Subcutaneous abdominal adipose tissue (tissue), 5 donors: Measurements from ENCODE around the gene SGTA.

ENCODE experiments used
- H3K27ac ChIP-seq: one replicate; pipeline ENCODE4 v1.7.0; 2013; ENCODE audit warnings: low read depth, mild to moderate bottlenecking, inconsistent platforms, low read length, moderate library complexity
- H3K27me3 ChIP-seq, 5 donors: one replicate each; pipeline ENCODE4 v1.7.0; 2013; ENCODE audit warnings: low read length in 5 of 5, inconsistent platforms in 1 of 5; ENCODE audit not compliant: control insufficient read depth in 5 of 5, insufficient read depth in 4 of 5
- H3K36me3 ChIP-seq, 5 donors: one replicate each; pipeline ENCODE4 v1.7.0; 2013; ENCODE audit warnings: low read length in 5 of 5; ENCODE audit not compliant: control insufficient read depth in 5 of 5, insufficient read depth in 5 of 5
- H3K4me1 ChIP-seq, 5 donors: one replicate each; pipeline ENCODE4 v1.7.0; 2013; ENCODE audit warnings: low read length in 5 of 5, mild to moderate bottlenecking in 3 of 5, moderate library complexity in 1 of 5; ENCODE audit not compliant: control insufficient read depth in 5 of 5, insufficient read depth in 5 of 5
- H3K4me3 ChIP-seq, 5 donors: one replicate each; pipeline ENCODE4 v1.7.0; 2013; ENCODE audit warnings: low read length in 5 of 5, low read depth in 1 of 5
- H3K9ac ChIP-seq, 5 donors: one replicate each; pipeline ENCODE4 v1.7.0; 2013; ENCODE audit warnings: low read length in 5 of 5, mild to moderate bottlenecking in 4 of 5, moderate library complexity in 3 of 5
- H3K9me3 ChIP-seq, 5 donors: one replicate each; pipeline ENCODE4 v1.7.0; 2013; ENCODE audit warnings: low read length in 5 of 5; ENCODE audit not compliant: control insufficient read depth in 5 of 5
- donor health status: healthy.
- donor health status: healthy.
- donor health status: healthy.
- donor health status: healthy.
- donor health status: healthy.

Gene SGTA

GRCh38 chr19:2816641-2817040 is 33.6 kb upstream of the SGTA start:
- no peaks in the 10 kb centered on the region for H3K27me3 ChIP-seq
- H3K9ac ChIP-seq: no peak overlapping the region
- peaks cover 0 to 22% (median 13%) of the 10 kb centered on the region in 5 donors for H3K36me3 ChIP-seq
- no peak overlapping the region for H3K27ac ChIP-seq
- no peak overlapping the region for H3K4me3 ChIP-seq
- peaks cover 2 to 16% (median 11%) of the 10 kb centered on the region in 5 donors for H3K4me1 ChIP-seq
- no peaks in the 10 kb centered on the region for H3K9me3 ChIP-seq

GRCh38 chr19:2815923-2816322 is 32.9 kb upstream of the SGTA start:
- Histone ChIP-seq H3K9me3 (no peaks in the 10 kb centered on the region), H3K27me3 (no peaks in the 10 kb centered on the region), H3K36me3 (peaks cover 0 to 29% (median 17%) of the 10 kb centered on the region in 5 donors), H3K4me1 (peaks cover 2 to 14% (median 11%) of the 10 kb centered on the region in 5 donors), H3K4me3 (no peak overlapping the region), H3K27ac (no peak overlapping the region), H3K9ac (no peak overlapping the region)

GRCh38 chr19:2815191-2815614 is 32.1 kb upstream of the SGTA start:
- Histone ChIP-seq H3K9ac (no peak overlapping the region), H3K27ac (no peak overlapping the region), H3K4me1 (peaks cover 2 to 7% (median 5%) of the 10 kb centered on the region in 5 donors), H3K4me3 (no peak overlapping the region), H3K36me3 (peaks cover 0 to 36% (median 24%) of the 10 kb centered on the region in 5 donors), H3K9me3 (no peaks in the 10 kb centered on the region), H3K27me3 (no peaks in the 10 kb centered on the region)

- H3K4me1 ChIP-seq: peaks cover 0 to 3% (median 2%) of the 10 kb centered on the region in 5 donors
- no peaks in the 10 kb centered on the region for H3K9me3 ChIP-seq
- no peak overlapping the region for H3K9ac ChIP-seq
- peaks cover 0 to 44% (median 28%) of the 10 kb centered on the region in 5 donors for H3K36me3 ChIP-seq
- no peaks in the 10 kb centered on the region for H3K27me3 ChIP-seq
- H3K4me3 ChIP-seq: no peak overlapping the region
- H3K27ac ChIP-seq: no peak overlapping the region
Measured at GRCh38 chr19:2814426-2814825, 31.4 kb upstream of the SGTA start.

GRCh38 chr19:2813235-2814160 is 30.4 kb upstream of the SGTA start:
- H3K27me3 ChIP-seq: no peaks in the 10 kb centered on the region
- H3K4me3 ChIP-seq: no peak overlapping the region
- no peak overlapping the region for H3K9ac ChIP-seq
- no peak overlapping the region for H3K27ac ChIP-seq
- peaks cover 0 to 2% (median 0%) of the 10 kb centered on the region in 5 donors for H3K4me1 ChIP-seq
- peaks cover 0 to 53% (median 38%) of the 10 kb centered on the region in 5 donors for H3K36me3 ChIP-seq
- no peaks in the 10 kb centered on the region for H3K9me3 ChIP-seq

- Histone ChIP-seq H3K4me3 (no peak overlapping the region), H3K9ac (no peak overlapping the region), H3K4me1 (peaks cover 0 to 2% (median 0%) of the 10 kb centered on the region in 5 donors), H3K36me3 (peaks cover 0 to 62% (median 45%) of the 10 kb centered on the region in 5 donors), H3K27me3 (no peaks in the 10 kb centered on the region), H3K9me3 (no peaks in the 10 kb centered on the region), H3K27ac (no peak overlapping the region)
Measured at GRCh38 chr19:2812414-2813234, 29.6 kb upstream of the SGTA start.

- peaks cover 0 to 2% (median 0%) of the 10 kb centered on the region in 5 donors for H3K4me1 ChIP-seq
- no peaks in the 10 kb centered on the region for H3K9me3 ChIP-seq
- no peak overlapping the region for H3K27ac ChIP-seq
- no peak overlapping the region for H3K4me3 ChIP-seq
- no peak overlapping the region for H3K9ac ChIP-seq
- no peaks in the 10 kb centered on the region for H3K27me3 ChIP-seq
- H3K36me3 ChIP-seq: peaks cover 0 to 69% (median 49%) of the 10 kb centered on the region in 5 donors
Measured at GRCh38 chr19:2811735-2812413, 28.8 kb upstream of the SGTA start.

GRCh38 chr19:2811221-2811722 is 28.2 kb upstream of the SGTA start:
- Histone ChIP-seq H3K27me3 (no peaks in the 10 kb centered on the region), H3K27ac (no peak overlapping the region), H3K9ac (no peak overlapping the region), H3K4me3 (no peak overlapping the region), H3K4me1 (peaks cover 0 to 2% (median 0%) of the 10 kb centered on the region in 5 donors), H3K36me3 (peaks cover 0 to 75% (median 51%) of the 10 kb centered on the region in 5 donors), H3K9me3 (no peaks in the 10 kb centered on the region)
